ENCODE measurements around the gene FOXN4.
A peak's percentile ranks its signal among the peaks of the same experiment; 100 is the strongest.

Gene FOXN4

DNA sequence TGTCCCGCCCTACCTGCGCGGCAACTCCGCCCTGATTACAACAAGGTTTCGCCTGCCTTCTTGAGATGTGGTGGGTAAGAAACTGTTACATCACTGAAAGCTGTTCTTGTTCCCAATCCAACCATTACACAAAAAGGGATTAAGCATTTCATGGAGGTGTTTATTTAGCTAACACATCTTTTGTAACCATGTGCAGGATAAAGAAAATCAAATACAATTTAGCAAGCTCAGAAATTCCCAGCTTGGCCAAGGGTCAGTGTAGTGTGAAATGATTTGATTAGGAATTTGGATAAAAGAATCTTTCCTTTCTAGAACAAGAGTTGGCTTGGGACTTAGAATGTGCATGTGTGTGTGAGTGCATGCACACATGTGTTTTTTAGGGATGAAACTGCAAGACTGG is 6.3 kb downstream of the FOXN4 start:
- TF ChIP-seq, protein P1, sequence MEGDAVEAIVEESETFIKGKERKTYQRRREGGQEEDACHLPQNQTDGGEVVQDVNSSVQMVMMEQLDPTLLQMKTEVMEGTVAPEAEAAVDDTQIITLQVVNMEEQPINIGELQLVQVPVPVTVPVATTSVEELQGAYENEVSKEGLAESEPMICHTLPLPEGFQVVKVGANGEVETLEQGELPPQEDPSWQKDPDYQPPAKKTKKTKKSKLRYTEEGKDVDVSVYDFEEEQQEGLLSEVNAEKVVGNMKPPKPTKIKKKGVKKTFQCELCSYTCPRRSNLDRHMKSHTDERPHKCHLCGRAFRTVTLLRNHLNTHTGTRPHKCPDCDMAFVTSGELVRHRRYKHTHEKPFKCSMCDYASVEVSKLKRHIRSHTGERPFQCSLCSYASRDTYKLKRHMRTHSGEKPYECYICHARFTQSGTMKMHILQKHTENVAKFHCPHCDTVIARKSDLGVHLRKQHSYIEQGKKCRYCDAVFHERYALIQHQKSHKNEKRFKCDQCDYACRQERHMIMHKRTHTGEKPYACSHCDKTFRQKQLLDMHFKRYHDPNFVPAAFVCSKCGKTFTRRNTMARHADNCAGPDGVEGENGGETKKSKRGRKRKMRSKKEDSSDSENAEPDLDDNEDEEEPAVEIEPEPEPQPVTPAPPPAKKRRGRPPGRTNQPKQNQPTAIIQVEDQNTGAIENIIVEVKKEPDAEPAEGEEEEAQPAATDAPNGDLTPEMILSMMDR (IDR thresholded peaks at IDR 0.05; ENCODE audit: low read depth, low read length): no peak
- Histone ChIP-seq H3K27ac (no peak overlapping the region), H3K4me3 (ENCODE audit: low read depth, low read length) (no peak overlapping the region), H3K36me3 (no peaks in the 10 kb centered on the region), H3K27me3 (ENCODE audit: insufficient read depth, low read depth, severe bottlenecking) (no peaks in the 10 kb centered on the region), H3K9me3 (ENCODE audit: severe bottlenecking) (no peaks in the 10 kb centered on the region)
- DNase-seq: no peak

DNA sequence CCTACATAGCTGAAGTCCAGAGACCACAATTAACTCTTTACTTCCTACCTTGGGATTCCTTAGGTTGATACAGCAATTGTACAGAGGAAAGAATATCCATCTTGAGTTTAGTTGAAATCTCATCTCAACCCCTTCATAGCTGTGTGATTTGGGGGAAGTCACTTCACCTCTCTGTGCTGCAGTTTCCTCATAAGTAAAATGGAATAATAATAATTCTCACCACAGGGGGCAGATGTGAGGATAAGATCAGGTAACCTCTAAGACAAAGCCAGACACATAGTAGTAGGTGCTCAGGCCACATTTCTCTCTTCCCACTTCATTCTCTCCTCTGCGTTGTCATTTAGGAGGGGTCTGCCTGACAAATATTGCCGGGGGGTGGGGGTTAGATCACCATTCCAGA is 6.7 kb downstream of the FOXN4 start:
- TF ChIP-seq, protein P1 (IDR thresholded peaks at IDR 0.05; ENCODE audit: low read depth, low read length): 0 out of 2 replicates have a peak, but pooled peaks have one; percentile 13
- Histone ChIP-seq H3K27me3 (ENCODE audit: insufficient read depth, low read depth, severe bottlenecking) (no peaks in the 10 kb centered on the region), H3K27ac (no peak overlapping the region), H3K9me3 (ENCODE audit: severe bottlenecking) (no peaks in the 10 kb centered on the region), H3K36me3 (no peaks in the 10 kb centered on the region), H3K4me3 (ENCODE audit: low read depth, low read length) (no peak overlapping the region)
- DNase-seq: no peak

DNA sequence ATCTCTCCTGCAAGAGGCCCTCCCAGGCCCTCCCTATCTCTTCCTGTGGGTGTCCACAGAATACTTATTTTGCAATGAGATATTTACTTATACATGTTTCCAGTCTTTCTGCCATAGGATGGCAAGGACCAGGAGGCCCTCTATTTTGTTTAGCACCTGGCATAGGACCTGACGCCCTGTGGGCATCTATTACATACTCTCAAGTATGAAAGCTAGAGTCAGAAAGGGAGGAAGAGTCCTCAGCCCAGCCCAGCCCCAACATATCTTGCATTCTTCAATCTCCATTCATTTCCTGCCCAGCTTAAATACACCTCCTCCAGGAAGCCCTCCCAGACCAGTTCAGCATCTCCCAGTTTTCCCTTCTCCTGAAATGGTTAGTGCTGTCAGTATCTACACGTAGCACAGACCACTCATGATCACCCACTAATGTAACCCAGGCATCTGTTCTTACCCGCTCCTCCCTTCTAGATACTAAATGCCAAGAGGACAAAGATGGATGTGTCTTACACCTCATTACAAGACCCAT is 7.4 kb downstream of the FOXN4 start:
- H3K4me3 ChIP-seq (ENCODE audit: low read depth, low read length): no peak overlapping the region
- H3K27me3 ChIP-seq (ENCODE audit: insufficient read depth, low read depth, severe bottlenecking): no peaks in the 10 kb centered on the region
- no peaks in the 10 kb centered on the region for H3K36me3 ChIP-seq
- TF ChIP-seq, protein P1 (IDR thresholded peaks at IDR 0.05; ENCODE audit: low read depth, low read length): no peak
- no peak for DNase-seq
- no peak overlapping the region for H3K27ac ChIP-seq
- H3K9me3 ChIP-seq (ENCODE audit: severe bottlenecking): no peaks in the 10 kb centered on the region

DNA sequence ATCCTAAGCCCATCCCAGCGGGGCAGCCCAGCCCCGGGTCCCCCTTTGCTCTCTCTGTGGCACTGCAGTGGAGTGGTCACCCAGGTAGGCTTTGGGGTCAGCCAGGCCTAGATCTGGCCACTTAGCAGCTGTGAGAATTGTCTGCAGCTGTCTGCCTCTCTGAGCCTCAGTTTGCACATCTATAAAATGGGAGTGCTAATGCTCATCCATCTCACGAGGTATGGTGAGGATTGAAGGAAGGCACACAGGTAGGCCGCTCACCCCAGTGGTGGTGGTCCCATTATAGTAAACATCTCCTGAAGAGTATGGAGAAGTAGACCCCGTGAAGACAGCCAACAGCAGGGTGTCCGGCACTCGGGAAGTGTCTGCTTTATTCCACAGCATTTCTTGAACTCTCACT is 9.2 kb downstream of the FOXN4 start:
- Histone ChIP-seq H3K4me3 (ENCODE audit: low read depth, low read length) (no peak overlapping the region), H3K27ac (no peak overlapping the region), H3K36me3 (no peaks in the 10 kb centered on the region), H3K9me3 (ENCODE audit: severe bottlenecking) (no peaks in the 10 kb centered on the region), H3K27me3 (ENCODE audit: insufficient read depth, low read depth, severe bottlenecking) (no peaks in the 10 kb centered on the region)
- DNase-seq: no peak
- TF ChIP-seq, protein P1 (IDR thresholded peaks at IDR 0.05; ENCODE audit: low read depth, low read length): no peak

DNA sequence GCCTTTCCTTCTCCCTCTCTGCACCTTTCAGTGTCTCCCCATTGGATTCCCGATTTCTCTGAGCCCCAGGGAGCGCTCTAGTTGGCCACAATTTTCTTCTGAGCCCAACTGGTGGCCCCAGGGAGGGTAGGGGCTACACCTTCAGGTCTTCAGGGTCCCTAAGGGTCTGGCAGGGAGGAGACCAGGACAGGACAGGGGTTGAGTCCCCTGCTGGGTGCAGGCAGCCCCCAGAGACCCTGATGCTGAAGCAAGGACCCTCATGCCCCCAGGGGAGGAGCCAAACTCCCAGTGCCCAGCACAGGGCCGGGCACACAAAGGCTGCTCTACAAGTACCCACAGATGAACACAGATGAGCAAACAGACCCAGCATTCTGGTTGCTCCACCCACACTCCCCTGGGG is 12.7 kb downstream of the FOXN4 start:
- DNase-seq: no peak
- no peaks in the 10 kb centered on the region for H3K27me3 ChIP-seq (ENCODE audit: insufficient read depth, low read depth, severe bottlenecking)
- H3K4me3 ChIP-seq (ENCODE audit: low read depth, low read length): no peak overlapping the region
- TF ChIP-seq, protein P1 (IDR thresholded peaks at IDR 0.05; ENCODE audit: low read depth, low read length): no peak
- no peaks in the 10 kb centered on the region for H3K9me3 ChIP-seq (ENCODE audit: severe bottlenecking)
- H3K36me3 ChIP-seq: no peaks in the 10 kb centered on the region
- H3K27ac ChIP-seq: no peak overlapping the region

DNA sequence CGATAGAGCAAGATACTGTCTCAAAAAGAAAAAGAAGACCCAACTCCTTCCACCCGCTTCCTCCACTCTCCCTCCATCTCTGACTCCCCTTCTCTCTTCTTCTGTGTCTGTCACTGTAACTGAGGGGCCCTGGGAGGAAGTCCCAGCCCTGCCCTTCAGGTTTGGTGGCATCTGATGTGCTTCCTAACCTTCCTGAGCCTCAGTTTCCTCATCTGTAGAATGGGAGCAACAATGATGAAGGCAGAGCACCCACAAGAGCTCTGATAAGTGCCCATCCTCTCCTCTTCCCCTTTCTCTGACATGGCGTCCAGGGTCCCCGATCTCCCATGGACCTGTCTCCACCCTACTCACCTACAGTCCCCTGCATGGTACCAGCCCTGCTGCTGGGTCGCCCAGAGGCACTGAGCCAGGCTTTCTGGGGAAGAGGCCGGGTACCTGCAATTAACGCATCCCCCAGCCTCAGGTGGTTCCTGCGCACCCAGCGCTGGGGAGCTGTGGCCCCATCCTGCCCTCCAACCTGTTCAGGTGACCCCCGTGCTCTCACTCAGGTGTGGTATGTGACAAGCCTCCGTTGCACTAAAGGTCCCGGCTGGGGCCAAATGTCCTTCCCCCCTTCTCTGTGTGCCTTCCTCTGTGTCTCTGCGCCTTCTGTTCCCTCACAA is 13.2 kb downstream of the FOXN4 start:
- no peak overlapping the region for H3K27ac ChIP-seq
- no peak overlapping the region for H3K4me3 ChIP-seq (ENCODE audit: low read depth, low read length)
- TF ChIP-seq, protein P1 (IDR thresholded peaks at IDR 0.05; ENCODE audit: low read depth, low read length): no peak
- H3K9me3 ChIP-seq (ENCODE audit: severe bottlenecking): no peaks in the 10 kb centered on the region
- no peaks in the 10 kb centered on the region for H3K27me3 ChIP-seq (ENCODE audit: insufficient read depth, low read depth, severe bottlenecking)
- no peak for DNase-seq
- H3K36me3 ChIP-seq: no peaks in the 10 kb centered on the region

Data from WERI-Rb-1 (cell line).